Activated naive CD4-positive, alpha-beta T cell treated with anti-CD3 and anti-CD28 coated beads, Interleukin-2, amount 10 ng/mL, durations not matched to agents 7 days and 5 days (primary cell): ENCODE results near the gene ARMH4.

Experiments
- CTCF ChIA-PET: fragments of 350-600 bp; sonication (Branson Sonifier 250); formaldehyde crosslinking; loops from one replicate; lab custom pipeline; 2021; ENCODE audit warnings: antibody characterized with exemption; lab: Charles Lee
- DNase-seq: peaks from one replicate; pipeline ENCODE4 v3.0.0-alpha.2; 2020
- H3K27ac Mint-ChIP-seq: one replicate; pipeline ENCODE4 v1.8.0; 2021; ENCODE audit warnings: mild to moderate bottlenecking, moderate library complexity, mixed read lengths
- H3K27me3 Mint-ChIP-seq: one replicate; pipeline ENCODE4 v1.8.0; 2021; ENCODE audit warnings: mild to moderate bottlenecking, mixed read lengths
- H3K36me3 Mint-ChIP-seq: one replicate; pipeline ENCODE4 v1.8.0; 2021; ENCODE audit warnings: mixed read lengths
- H3K4me1 Mint-ChIP-seq: one replicate; pipeline ENCODE4 v1.8.0; 2021; ENCODE audit warnings: mixed read lengths
- H3K4me3 Mint-ChIP-seq: one replicate; pipeline ENCODE4 v1.8.0; 2021; ENCODE audit warnings: mild to moderate bottlenecking, moderate library complexity, mixed read lengths
- H3K9me3 Mint-ChIP-seq: one replicate; pipeline ENCODE4 v1.8.0; 2021; ENCODE audit warnings: mixed read lengths

The ARMH4 gene

GRCh38 chr14:57970175-57970574, 181.8 kb downstream of the ARMH4 start:
- DNase-seq, result no peak
- H3K4me3 Mint-ChIP-seq, result no peak overlapping the region
- H3K4me1 Mint-ChIP-seq, result no peaks in the 10 kb centered on the region
- H3K36me3 Mint-ChIP-seq, result no peaks in the 10 kb centered on the region
- CTCF ChIA-PET, result no interaction called here
- no peak overlapping the region for H3K27ac Mint-ChIP-seq
- no peaks in the 10 kb centered on the region for H3K9me3 Mint-ChIP-seq
- no peaks in the 10 kb centered on the region for H3K27me3 Mint-ChIP-seq

GRCh38 chr14:57963071-57963470, 188.9 kb downstream of the ARMH4 start:
- no peaks in the 10 kb centered on the region for H3K9me3 Mint-ChIP-seq
- no peak overlapping the region for H3K27ac Mint-ChIP-seq
- H3K36me3 Mint-ChIP-seq, result no peaks in the 10 kb centered on the region
- DNase-seq, result no peak
- H3K4me1 Mint-ChIP-seq, result no peaks in the 10 kb centered on the region
- H3K4me3 Mint-ChIP-seq, result no peak overlapping the region
- CTCF ChIA-PET, result no interaction called here
- H3K27me3 Mint-ChIP-seq, result peaks cover 7% of the 10 kb centered on the region

- Mint-ChIP-seq H3K27me3 (peaks cover 7% of the 10 kb centered on the region), H3K4me3 (no peak overlapping the region), H3K36me3 (no peaks in the 10 kb centered on the region), H3K9me3 (no peaks in the 10 kb centered on the region), H3K27ac (no peak overlapping the region), H3K4me1 (no peaks in the 10 kb centered on the region)
- DNase-seq, result no peak
- CTCF ChIA-PET, result no interaction called here
Observed at GRCh38 chr14:57962325-57963035, 189.5 kb downstream of the ARMH4 start.

DNA sequence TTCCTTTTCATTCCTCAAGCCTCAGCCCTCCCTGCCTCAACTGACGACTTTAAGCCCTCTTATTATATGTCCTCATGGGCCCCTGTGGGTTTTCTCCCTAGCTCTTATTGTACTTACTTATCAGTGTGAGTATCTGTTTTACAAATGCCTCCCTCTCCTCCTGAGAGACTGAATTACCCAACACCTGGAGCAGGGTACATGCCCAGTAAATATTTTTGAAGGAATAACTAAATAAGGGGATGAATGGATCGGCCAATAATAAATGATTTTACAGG, 190.3 kb downstream of the ARMH4 start:
- H3K27me3 Mint-ChIP-seq, result peaks cover 7% of the 10 kb centered on the region
- no peak overlapping the region for H3K4me3 Mint-ChIP-seq
- H3K27ac Mint-ChIP-seq, result no peak overlapping the region

DNA sequence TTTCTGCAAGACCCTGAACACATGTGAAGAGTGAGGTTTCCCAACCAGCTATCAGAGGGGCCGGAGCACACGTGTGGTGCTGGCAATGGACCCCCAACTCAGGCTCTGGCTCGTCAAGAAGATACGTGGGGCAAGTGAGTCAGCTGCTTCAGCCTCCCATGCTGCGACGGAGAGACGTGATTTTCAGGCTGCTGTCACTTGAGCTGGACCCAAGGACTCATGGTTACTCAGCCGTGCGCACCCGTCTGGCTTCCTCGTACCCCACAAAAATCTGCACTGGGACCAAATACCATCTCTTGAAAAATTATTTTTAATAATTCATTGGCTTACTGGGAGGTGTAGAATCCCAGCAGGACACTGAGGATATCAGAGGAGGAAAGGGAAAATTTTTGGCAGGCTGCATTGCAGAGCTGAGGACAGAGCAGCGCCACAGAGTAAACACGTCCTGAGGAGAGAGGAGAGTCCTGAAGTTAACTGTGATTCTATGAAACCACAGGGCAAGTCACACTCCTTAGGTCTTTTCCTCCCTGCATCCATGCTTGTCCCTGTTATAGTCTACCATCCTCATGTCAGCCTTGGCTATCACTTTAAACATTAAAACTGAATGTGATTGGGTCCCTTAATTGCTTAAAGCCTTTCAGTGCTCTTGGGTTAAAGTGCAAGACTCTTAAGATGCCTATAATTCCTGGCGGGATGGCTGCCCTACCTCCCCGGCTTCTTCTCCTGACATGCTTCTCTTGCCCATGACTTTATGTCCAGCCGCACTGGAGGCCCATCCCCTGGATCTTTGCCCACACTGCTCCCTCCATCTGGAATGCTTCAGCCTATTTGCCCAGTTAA, 190.8 kb downstream of the ARMH4 start:
- H3K27ac Mint-ChIP-seq, result no peak overlapping the region
- H3K27me3 Mint-ChIP-seq, result peaks cover 7% of the 10 kb centered on the region
- no peaks in the 10 kb centered on the region for H3K4me1 Mint-ChIP-seq
- no peak overlapping the region for H3K4me3 Mint-ChIP-seq
- no peak for DNase-seq
- CTCF ChIA-PET, result no interaction called here
- no peaks in the 10 kb centered on the region for H3K36me3 Mint-ChIP-seq
- no peaks in the 10 kb centered on the region for H3K9me3 Mint-ChIP-seq

More for the DNA sequence above, 190.3 kb downstream of the ARMH4 start:
- no peak for DNase-seq
- CTCF ChIA-PET, result no interaction called here
- Mint-ChIP-seq H3K4me1 (no peaks in the 10 kb centered on the region), H3K36me3 (no peaks in the 10 kb centered on the region), H3K9me3 (no peaks in the 10 kb centered on the region)

GRCh38 chr14:57957441-57957840, 194.6 kb downstream of the ARMH4 start:
- CTCF ChIA-PET, result no interaction called here
- Mint-ChIP-seq H3K27ac (no peak overlapping the region), H3K4me3 (no peak overlapping the region)

More at GRCh38 chr14:57957441-57957840, 194.6 kb downstream of the ARMH4 start:
- Mint-ChIP-seq H3K9me3 (peaks cover 3% of the 10 kb centered on the region), H3K36me3 (no peaks in the 10 kb centered on the region), H3K4me1 (no peaks in the 10 kb centered on the region), H3K27me3 (peaks cover 3% of the 10 kb centered on the region)
- no peak for DNase-seq
